GM12878 (cell line): ENCODE data around the gene RAB36. TPM values are rescaled to one million over a fixed set of nuclear protein-coding genes. Genes with fewer than 3 reads are reported as not detected.

Source experiments
- ATAC-seq: fragments of 200-7000 bp; cut with Tn5 transposase; 3 replicates; pipeline ENCODE4 v1.9.1; 2020; ENCODE audit warnings: mild to moderate bottlenecking, moderate library complexity
- BruUV-seq: library from RNA; stranded (reverse); fragments of 400-500 nt; replicated peaks from 2 replicates; lab custom pipeline; 2021; lab: Mats Ljungman, UMichigan
- CTCF ChIA-PET: fragments of 300-600 bp; sonication (Branson Sonifier 250); formaldehyde crosslinking; extraction: SDS; loops from one replicate; lab custom pipeline; 2021; ENCODE audit warnings: inconsistent platforms; lab: Yijun Ruan, JAX
- POLR2A ChIA-PET: fragments of 350-600 bp; formaldehyde crosslinking; extraction: SDS; loops from one replicate; lab custom pipeline; 2021; ENCODE audit warnings: inconsistent platforms; lab: Charles Lee
- RAD21 ChIA-PET: fragments of 300-600 bp; sonication (Branson Sonifier 250); formaldehyde crosslinking; loops from one replicate; lab custom pipeline; 2023; ENCODE audit warnings: antibody characterized with exemption; ENCODE audit not compliant: unreplicated experiment; lab: Charles Lee
- SMC1A ChIA-PET: fragments of 300-600 bp; sonication (Branson Sonifier 250); formaldehyde crosslinking; loops from one replicate; lab custom pipeline; 2023; ENCODE audit not compliant: unreplicated experiment, uncharacterized antibody; lab: Charles Lee
- DNase-seq: peaks from one replicate; pipeline ENCODE4 v3.0.0-alpha.2; 2011; ENCODE audit warnings: low read depth, low spot score
- FAIRE-seq: peaks from 3 replicates; lab custom pipeline; 2011; peaks lifted over from hg19 to GRCh38; lab: Jason Lieb, UNC
- H2AFZ ChIP-seq: 2 replicates; pipeline ENCODE4 v1.6.0; 2011; ENCODE audit warnings: low read depth, low read length, control low read depth; ENCODE audit not compliant: control insufficient read depth
- H3K27ac ChIP-seq: 2 replicates; pipeline ENCODE4 v1.5.1; 2011; ENCODE audit warnings: control low read depth; ENCODE audit not compliant: control insufficient read depth, insufficient read depth
- H3K27me3 ChIP-seq, 2 experiments: replicated peaks in 1 of 2; 2 replicates each; pipeline versions ENCODE4 v1.6.0 to v1.6.1; 2011; ENCODE audit warnings: low read length in 1 of 2; ENCODE audit not compliant: control insufficient read depth in 2 of 2, insufficient read depth in 2 of 2
- H3K36me3 ChIP-seq, 2 experiments: 2 replicates each; pipeline ENCODE4 v1.5.1; 2011; ENCODE audit warnings: low read length in 1 of 2; ENCODE audit not compliant: control insufficient read depth in 2 of 2, insufficient read depth in 2 of 2
- H3K4me1 ChIP-seq: 2 replicates; pipeline ENCODE4 v1.6.1; 2011; ENCODE audit warnings: mild to moderate bottlenecking, low read length, moderate library complexity, mixed read lengths; ENCODE audit not compliant: control insufficient read depth, insufficient read depth
- H3K4me2 ChIP-seq: 2 replicates; pipeline ENCODE4 v1.6.0; 2011; ENCODE audit warnings: control low read depth; ENCODE audit not compliant: control insufficient read depth, insufficient read depth
- H3K4me3 ChIP-seq: fragments of 200-600 bp; sonication (generic); 2 replicates; pipeline ENCODE4 v1.5.1; 2016
- H3K79me2 ChIP-seq: 2 replicates; pipeline ENCODE4 v1.6.0; 2011; ENCODE audit warnings: low read length; ENCODE audit not compliant: control insufficient read depth, insufficient read depth
- H3K9ac ChIP-seq: 2 replicates; pipeline ENCODE4 v1.8.0; 2011; ENCODE audit warnings: low read length, control low read depth, mixed read lengths; ENCODE audit not compliant: control insufficient read depth, insufficient read depth
- H3K9me3 ChIP-seq: replicated peaks from 3 replicates; pipeline ENCODE4 v1.5.1; 2011; ENCODE audit warnings: mild to moderate bottlenecking, low read length; ENCODE audit not compliant: control insufficient read depth, insufficient read depth
- H4K20me1 ChIP-seq: 2 replicates; pipeline ENCODE4 v1.6.0; 2011; ENCODE audit not compliant: control insufficient read depth, insufficient read depth
- EP300 ChIP-seq, 2 experiments: fragments of 150-350 bp in 1 of 2; IDR thresholded peaks; 2 replicates each; pipeline ENCODE4 v1.6.1; 2011 to 2012; ENCODE audit warnings: low read depth in 2 of 2, low read length in 2 of 2, borderline replicate concordance in 1 of 2, improper control_type of control experiment in 1 of 2, inconsistent platforms in 1 of 2; ENCODE audit not compliant: control insufficient read depth in 1 of 2
- HCFC1 ChIP-seq: fragments of 150-350 bp; IDR thresholded peaks from 2 replicates; pipeline ENCODE4 v1.6.1; 2014; ENCODE audit warnings: low read length
- HDGF ChIP-seq: fragments of 450-650 bp; IDR thresholded peaks from 2 replicates; pipeline ENCODE4 v1.6.1; 2016; ENCODE audit warnings: antibody characterized with exemption
- LARP7 ChIP-seq: fragments of 450-650 bp; IDR thresholded peaks from 2 replicates; pipeline ENCODE4 v1.6.1; 2017; ENCODE audit warnings: mild to moderate bottlenecking
- MYC ChIP-seq: IDR thresholded peaks from 2 replicates; pipeline ENCODE4 v1.6.1; 2011; ENCODE audit warnings: mild to moderate bottlenecking, low read length, moderate library complexity, inconsistent platforms; ENCODE audit not compliant: insufficient read depth, insufficient replicate concordance, insufficient read length, severe bottlenecking
- RFX5 ChIP-seq: IDR thresholded peaks from 2 replicates; pipeline ENCODE4 v1.6.1; 2011; ENCODE audit warnings: low read depth, low read length, improper control_type of control experiment
- SMAD1 ChIP-seq: fragments of 450-650 bp; IDR thresholded peaks from 2 replicates; pipeline ENCODE4 v1.6.1; 2018; ENCODE audit warnings: mild to moderate bottlenecking, low read depth; ENCODE audit not compliant: partially characterized antibody
- SMC3 ChIP-seq: IDR thresholded peaks from 2 replicates; pipeline ENCODE4 v1.6.1; 2011; ENCODE audit warnings: low read length, improper control_type of control experiment, borderline replicate concordance
- ZBED1 ChIP-seq: IDR thresholded peaks from 2 replicates; pipeline ENCODE4 v1.6.1; 2016; ENCODE audit warnings: borderline replicate concordance
- WGBS: methylation state at CpG from one replicate; pipeline ENCODE4 v1.1.6; 2016; ENCODE audit warnings: low lambda C conversion rate; ENCODE audit not compliant: insufficient replicate concordance, insufficient coverage; ENCODE audit errors: missing lambda C conversion rate; 5-methylcytosine and 5-hydroxymethylcytosine counted together
- in situ Hi-C: fragments of 300-500 bp; cut with MboI; formaldehyde crosslinking; loops from 9 replicates; pipeline ENCODE4 v1.14.3; 2018; ENCODE audit warnings: mixed read lengths
- intact Hi-C: fragments of 100-400 bp; cut with micrococcal nuclease; formaldehyde crosslinking; loops from one replicate; pipeline ENCODE4 v1.14.2; 2022; ENCODE audit not compliant: unreplicated experiment
- polyA plus RNA-seq, 11 experiments: library from polyadenylated mRNA; depleted of rRNA in 4 of 11; unstranded in 6 of 11; stranded (reverse) in 5 of 11; fragments of >200 nt; fragmentation: Nextera tagmentation in 4 of 11; fragmentation: Illumina TruSeq in 1 of 11; extraction: Ambion mirVana in 4 of 11; extraction: Trizol in 1 of 11; gene quantifications; 1 replicate in 1 of 11; 2 replicates in 10 of 11; pipeline versions ENCODE4 v1.2.1 to v1.2.3, GENCODE V29; 2011 to 2016; ENCODE audit warnings: inconsistent platforms in 2 of 11, missing spikeins in 2 of 11, low read depth in 1 of 11
- total RNA-seq, 4 experiments: library from RNA; depleted of rRNA in 3 of 4; stranded (reverse); fragments of >200 nt in 3 of 4; fragmentation: Illumina TruSeq in 1 of 4; extraction: Trizol in 1 of 4; gene quantifications; 2 replicates each; pipeline versions ENCODE4 v1.2.1 to v1.2.3, GENCODE V29; 2013 to 2021
- TF ChIP-seq, protein P1 (sequence below): fragments of 450-650 bp; IDR thresholded peaks from 2 replicates; pipeline ENCODE4 v1.6.1; 2016; ENCODE audit warnings: mild to moderate bottlenecking, moderate library complexity, borderline replicate concordance

RAB36 gene
- total and polyA plus RNA-seq, 10 of the 15 experiments (the other 5 are each of a cell fraction or from before 2014, with no cell fraction given): 0.31 to 2.7 (median 1.1) TPM

DNA sequence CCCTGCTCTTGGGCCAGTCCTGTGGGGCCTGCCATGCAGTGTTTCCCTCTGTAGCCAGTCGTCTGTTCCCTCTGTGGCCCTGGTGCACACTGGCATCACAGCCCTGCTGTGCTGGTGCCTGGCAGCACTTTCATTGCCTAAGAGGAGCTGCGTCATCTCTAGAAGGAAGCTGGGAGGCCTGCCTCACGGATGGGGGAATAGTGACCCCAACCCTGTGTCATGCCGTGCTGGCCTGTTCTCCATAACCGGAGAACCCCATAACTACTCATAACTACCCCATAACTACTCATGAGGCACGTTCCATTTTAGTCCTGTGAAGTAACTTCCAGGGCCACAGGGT, 14.0 kb downstream of the RAB36 start:
- no peaks in the 10 kb centered on the region for H3K36me3 ChIP-seq
- 46% methylated on average over 6 of the region's 6 CpGs for WGBS
- TF ChIP-seq HDGF (no peak), SMAD1 (no peak), HCFC1 (no peak), ZBED1 (no peak), EP300 (IDR thresholded peaks at IDR 0.05; ENCODE audit: borderline replicate concordance in 1 of 2, control insufficient read depth in 1 of 2, low read depth in 2 of 2, low read length in 2 of 2) (no peak), MYC (no peak), RFX5 (no peak), SMC3 (no peak), LARP7 (no peak)
- TF ChIP-seq, protein P1, sequence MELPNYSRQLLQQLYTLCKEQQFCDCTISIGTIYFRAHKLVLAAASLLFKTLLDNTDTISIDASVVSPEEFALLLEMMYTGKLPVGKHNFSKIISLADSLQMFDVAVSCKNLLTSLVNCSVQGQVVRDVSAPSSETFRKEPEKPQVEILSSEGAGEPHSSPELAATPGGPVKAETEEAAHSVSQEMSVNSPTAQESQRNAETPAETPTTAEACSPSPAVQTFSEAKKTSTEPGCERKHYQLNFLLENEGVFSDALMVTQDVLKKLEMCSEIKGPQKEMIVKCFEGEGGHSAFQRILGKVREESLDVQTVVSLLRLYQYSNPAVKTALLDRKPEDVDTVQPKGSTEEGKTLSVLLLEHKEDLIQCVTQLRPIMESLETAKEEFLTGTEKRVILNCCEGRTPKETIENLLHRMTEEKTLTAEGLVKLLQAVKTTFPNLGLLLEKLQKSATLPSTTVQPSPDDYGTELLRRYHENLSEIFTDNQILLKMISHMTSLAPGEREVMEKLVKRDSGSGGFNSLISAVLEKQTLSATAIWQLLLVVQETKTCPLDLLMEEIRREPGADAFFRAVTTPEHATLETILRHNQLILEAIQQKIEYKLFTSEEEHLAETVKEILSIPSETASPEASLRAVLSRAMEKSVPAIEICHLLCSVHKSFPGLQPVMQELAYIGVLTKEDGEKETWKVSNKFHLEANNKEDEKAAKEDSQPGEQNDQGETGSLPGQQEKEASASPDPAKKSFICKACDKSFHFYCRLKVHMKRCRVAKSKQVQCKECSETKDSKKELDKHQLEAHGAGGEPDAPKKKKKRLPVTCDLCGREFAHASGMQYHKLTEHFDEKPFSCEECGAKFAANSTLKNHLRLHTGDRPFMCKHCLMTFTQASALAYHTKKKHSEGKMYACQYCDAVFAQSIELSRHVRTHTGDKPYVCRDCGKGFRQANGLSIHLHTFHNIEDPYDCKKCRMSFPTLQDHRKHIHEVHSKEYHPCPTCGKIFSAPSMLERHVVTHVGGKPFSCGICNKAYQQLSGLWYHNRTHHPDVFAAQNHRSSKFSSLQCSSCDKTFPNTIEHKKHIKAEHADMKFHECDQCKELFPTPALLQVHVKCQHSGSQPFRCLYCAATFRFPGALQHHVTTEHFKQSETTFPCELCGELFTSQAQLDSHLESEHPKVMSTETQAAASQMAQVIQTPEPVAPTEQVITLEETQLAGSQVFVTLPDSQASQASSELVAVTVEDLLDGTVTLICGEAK: no peak
- ChIA-PET POLR2A (no interaction called here), SMC1A (no interaction called here), CTCF (interaction anchor here (1.0 kb wide), 1 partner anchor 123 kb away, joined by 3 read pairs; no protein-coding TSS in a partner anchor), RAD21 (no interaction called here)
- H3K27ac ChIP-seq: no peak overlapping the region
- intact Hi-C loops (no loop called here), in situ Hi-C loops (no loop called here)
- H3K79me2 ChIP-seq: no peaks in the 10 kb centered on the region
- DNase-seq (no peak), FAIRE-seq (no peak), ATAC-seq (no peak; the same call in 2 of the 3 replicates)
- no peak overlapping the region for H3K4me3 ChIP-seq
- H3K4me2 ChIP-seq: no peak overlapping the region
- H3K4me1 ChIP-seq: no peaks in the 10 kb centered on the region
- no peak overlapping the region for H2AFZ ChIP-seq
- H3K9ac ChIP-seq: no peak overlapping the region
- no peaks in the 10 kb centered on the region for H3K9me3 ChIP-seq
- H3K27me3 ChIP-seq: no peaks in the 10 kb centered on the region
- no TSS peak for BruUV-seq
- no peaks in the 10 kb centered on the region for H4K20me1 ChIP-seq
